ENCODE measurements around the gene DGKI. TPM values are rescaled to one million over a fixed set of nuclear protein-coding genes. Genes with fewer than 3 reads are reported as not detected.

The DGKI gene
- total RNA-seq, 1 experiment from 2014 or later: 0.39 TPM

- POLR2A ChIA-PET (ENCODE audit: low non-redundant PET): no interaction called here
- Histone ChIP-seq H3K9me3 (ENCODE audit: low read depth, low read length, poor library complexity, severe bottlenecking) (no peaks in the 10 kb centered on the region), H3K27ac (ENCODE audit: low read depth, low read length, poor library complexity, severe bottlenecking) (no peak overlapping the region), H3K4me3 (ENCODE audit: low read depth, low read length, poor library complexity, severe bottlenecking) (no peak overlapping the region), H3K36me3 (ENCODE audit: insufficient read depth, low read length, poor library complexity, severe bottlenecking) (peaks cover 3% of the 10 kb centered on the region), H3K4me1 (ENCODE audit: insufficient read depth, low read length, poor library complexity, severe bottlenecking) (no peaks in the 10 kb centered on the region), H3K27me3 (replicated peaks; ENCODE audit: insufficient read depth, low read depth, low read length, poor library complexity) (no peaks in the 10 kb centered on the region)
- TF ChIP-seq EZH2 (IDR thresholded peaks at IDR 0.05; ENCODE audit: borderline replicate concordance, low read depth, low read length, poor library complexity, severe bottlenecking): no peak
- TF ChIP-seq, protein P1, sequence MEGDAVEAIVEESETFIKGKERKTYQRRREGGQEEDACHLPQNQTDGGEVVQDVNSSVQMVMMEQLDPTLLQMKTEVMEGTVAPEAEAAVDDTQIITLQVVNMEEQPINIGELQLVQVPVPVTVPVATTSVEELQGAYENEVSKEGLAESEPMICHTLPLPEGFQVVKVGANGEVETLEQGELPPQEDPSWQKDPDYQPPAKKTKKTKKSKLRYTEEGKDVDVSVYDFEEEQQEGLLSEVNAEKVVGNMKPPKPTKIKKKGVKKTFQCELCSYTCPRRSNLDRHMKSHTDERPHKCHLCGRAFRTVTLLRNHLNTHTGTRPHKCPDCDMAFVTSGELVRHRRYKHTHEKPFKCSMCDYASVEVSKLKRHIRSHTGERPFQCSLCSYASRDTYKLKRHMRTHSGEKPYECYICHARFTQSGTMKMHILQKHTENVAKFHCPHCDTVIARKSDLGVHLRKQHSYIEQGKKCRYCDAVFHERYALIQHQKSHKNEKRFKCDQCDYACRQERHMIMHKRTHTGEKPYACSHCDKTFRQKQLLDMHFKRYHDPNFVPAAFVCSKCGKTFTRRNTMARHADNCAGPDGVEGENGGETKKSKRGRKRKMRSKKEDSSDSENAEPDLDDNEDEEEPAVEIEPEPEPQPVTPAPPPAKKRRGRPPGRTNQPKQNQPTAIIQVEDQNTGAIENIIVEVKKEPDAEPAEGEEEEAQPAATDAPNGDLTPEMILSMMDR (conservative IDR thresholded peaks at IDR 0.05; ENCODE audit: low read depth, low read length): no peak
- CTCF ChIA-PET: interaction anchor here (0.5 kb wide), 1 partner anchor 130 kb away, joined by 3 read pairs; no protein-coding TSS in a partner anchor
- intact Hi-C loops (cut with micrococcal nuclease; ENCODE audit: unreplicated experiment): no loop called here
- no TSS peak for BruUV-seq (replicated peaks)
- peak; percentile 30 for DNase-seq (ENCODE audit: low spot score)
Measured at GRCh38 chr7:137877027-137877675, 30.4 kb upstream of the DGKI start.

- no peaks in the 10 kb centered on the region for H3K9me3 ChIP-seq (ENCODE audit: low read depth, low read length, poor library complexity, severe bottlenecking)
- H3K4me1 ChIP-seq (ENCODE audit: insufficient read depth, low read length, poor library complexity, severe bottlenecking): no peaks in the 10 kb centered on the region
- H3K27me3 ChIP-seq (replicated peaks; ENCODE audit: insufficient read depth, low read depth, low read length, poor library complexity): no peaks in the 10 kb centered on the region
- no peak overlapping the region for H3K27ac ChIP-seq (ENCODE audit: low read depth, low read length, poor library complexity, severe bottlenecking)
- intact Hi-C loops (cut with micrococcal nuclease; ENCODE audit: unreplicated experiment): no loop called here
- no peaks in the 10 kb centered on the region for H3K36me3 ChIP-seq (ENCODE audit: insufficient read depth, low read length, poor library complexity, severe bottlenecking)
- H3K4me3 ChIP-seq (ENCODE audit: low read depth, low read length, poor library complexity, severe bottlenecking): no peak overlapping the region
- POLR2A ChIA-PET (ENCODE audit: low non-redundant PET): no interaction called here
- TF ChIP-seq, protein P1 (conservative IDR thresholded peaks at IDR 0.05; ENCODE audit: low read depth, low read length): no peak
- TF ChIP-seq EZH2 (IDR thresholded peaks at IDR 0.05; ENCODE audit: borderline replicate concordance, low read depth, low read length, poor library complexity, severe bottlenecking): no peak
- no peak for DNase-seq (ENCODE audit: low spot score)
- BruUV-seq (replicated peaks): TSS peak; percentile 17
- CTCF ChIA-PET: no interaction called here
Measured at GRCh38 chr7:137875746-137876145, 29.0 kb upstream of the DGKI start.

GRCh38 chr7:137873979-137874777 is 27.4 kb upstream of the DGKI start:
- no peaks in the 10 kb centered on the region for H3K27me3 ChIP-seq (replicated peaks; ENCODE audit: insufficient read depth, low read depth, low read length, poor library complexity)
- no peak overlapping the region for H3K27ac ChIP-seq (ENCODE audit: low read depth, low read length, poor library complexity, severe bottlenecking)
- TF ChIP-seq EZH2 (IDR thresholded peaks at IDR 0.05; ENCODE audit: borderline replicate concordance, low read depth, low read length, poor library complexity, severe bottlenecking): no peak
- TF ChIP-seq, protein P1 (conservative IDR thresholded peaks at IDR 0.05; ENCODE audit: low read depth, low read length): no peak
- H3K9me3 ChIP-seq (ENCODE audit: low read depth, low read length, poor library complexity, severe bottlenecking): no peaks in the 10 kb centered on the region
- CTCF ChIA-PET: no interaction called here
- no peak for DNase-seq (ENCODE audit: low spot score)
- H3K4me1 ChIP-seq (ENCODE audit: insufficient read depth, low read length, poor library complexity, severe bottlenecking): no peaks in the 10 kb centered on the region
- BruUV-seq (replicated peaks): no TSS peak
- no peak overlapping the region for H3K4me3 ChIP-seq (ENCODE audit: low read depth, low read length, poor library complexity, severe bottlenecking)
- H3K36me3 ChIP-seq (ENCODE audit: insufficient read depth, low read length, poor library complexity, severe bottlenecking): no peaks in the 10 kb centered on the region
- intact Hi-C loops (cut with micrococcal nuclease; ENCODE audit: unreplicated experiment): no loop called here
- POLR2A ChIA-PET (ENCODE audit: low non-redundant PET): no interaction called here
